Activated T-cell treated with anti-CD3 and anti-CD28 coated beads, Interleukin-2, amount 50 U/mL, for 24 hours (primary cell): ENCODE measurements around the gene MLLT6.

Experiments used
- DNase-seq: peaks from one replicate; pipeline ENCODE4 v3.0.0-alpha.2; 2020
- H3K27ac Mint-ChIP-seq: 2 replicates; pipeline ENCODE4 v1.8.0; 2020; ENCODE audit warnings: mild to moderate bottlenecking, mixed read lengths
- H3K27me3 Mint-ChIP-seq: 2 replicates; pipeline ENCODE4 v1.8.0; 2020; ENCODE audit warnings: mixed read lengths
- H3K36me3 Mint-ChIP-seq: 2 replicates; pipeline ENCODE4 v1.8.0; 2020; ENCODE audit warnings: low read depth, mixed read lengths
- H3K4me1 Mint-ChIP-seq: 2 replicates; pipeline ENCODE4 v1.8.0; 2020; ENCODE audit warnings: low read depth, mixed read lengths
- H3K4me3 Mint-ChIP-seq: 2 replicates; pipeline ENCODE4 v1.8.0; 2020; ENCODE audit warnings: mild to moderate bottlenecking, moderate library complexity, mixed read lengths
- H3K9me3 Mint-ChIP-seq: 2 replicates; pipeline ENCODE4 v1.8.0; 2020; ENCODE audit warnings: mixed read lengths

Gene MLLT6

DNA sequence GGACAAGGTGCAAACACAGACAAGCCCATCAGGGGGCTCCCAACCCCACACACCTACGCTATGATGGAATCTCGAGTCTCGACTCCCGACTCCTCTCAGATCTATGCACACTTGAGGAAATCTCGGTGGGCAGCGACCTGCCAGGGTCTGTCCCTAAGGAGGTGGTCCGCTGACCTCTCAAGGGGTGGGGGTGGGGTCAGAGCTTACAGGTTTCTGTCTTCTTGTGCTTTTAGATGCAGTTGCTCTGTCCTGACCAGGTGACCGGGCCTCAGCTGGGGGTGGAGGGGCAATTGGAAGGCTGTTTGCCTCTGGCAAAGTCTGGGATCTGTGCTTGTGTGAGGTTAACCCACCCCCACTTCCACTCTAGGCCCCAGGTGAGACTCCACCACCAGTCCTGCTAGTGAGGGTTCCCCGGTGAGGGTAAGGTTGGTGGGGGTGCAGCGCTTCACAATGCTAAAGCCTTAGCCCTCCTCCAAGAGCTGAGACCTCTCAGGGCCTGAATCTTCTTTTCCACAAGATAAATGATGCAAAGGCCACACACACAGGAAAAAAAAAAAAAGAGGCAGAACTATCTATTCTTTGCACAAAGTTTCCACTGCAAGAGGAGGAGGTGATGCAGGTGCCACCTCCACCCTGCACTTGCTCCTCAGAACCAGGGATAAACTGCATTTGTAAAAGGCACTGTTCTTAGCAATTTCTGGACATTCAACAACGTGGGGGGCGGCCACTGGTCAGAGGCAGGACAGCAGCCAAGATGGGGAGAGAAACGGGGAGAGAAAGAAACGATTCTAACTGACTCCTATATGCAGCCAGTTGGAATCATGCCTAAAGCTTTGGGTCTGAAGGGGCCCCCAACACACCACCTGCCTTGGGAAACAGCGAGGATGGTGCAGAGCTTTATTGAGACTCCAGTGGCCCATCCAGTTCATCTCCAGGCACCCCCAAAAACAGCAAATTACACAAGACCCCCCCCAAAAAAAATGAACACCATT, 29.2 kb downstream of the MLLT6 start:
- peaks cover 45% of the 10 kb centered on the region for H3K36me3 Mint-ChIP-seq
- H3K27me3 Mint-ChIP-seq = peaks cover 1% of the 10 kb centered on the region
- H3K27ac Mint-ChIP-seq = peak overlapping the region; percentile 91
- DNase-seq = no peak
- no peaks in the 10 kb centered on the region for H3K9me3 Mint-ChIP-seq
- peak overlapping the region; percentile 28 for H3K4me3 Mint-ChIP-seq
- H3K4me1 Mint-ChIP-seq = peaks cover 48% of the 10 kb centered on the region

DNA sequence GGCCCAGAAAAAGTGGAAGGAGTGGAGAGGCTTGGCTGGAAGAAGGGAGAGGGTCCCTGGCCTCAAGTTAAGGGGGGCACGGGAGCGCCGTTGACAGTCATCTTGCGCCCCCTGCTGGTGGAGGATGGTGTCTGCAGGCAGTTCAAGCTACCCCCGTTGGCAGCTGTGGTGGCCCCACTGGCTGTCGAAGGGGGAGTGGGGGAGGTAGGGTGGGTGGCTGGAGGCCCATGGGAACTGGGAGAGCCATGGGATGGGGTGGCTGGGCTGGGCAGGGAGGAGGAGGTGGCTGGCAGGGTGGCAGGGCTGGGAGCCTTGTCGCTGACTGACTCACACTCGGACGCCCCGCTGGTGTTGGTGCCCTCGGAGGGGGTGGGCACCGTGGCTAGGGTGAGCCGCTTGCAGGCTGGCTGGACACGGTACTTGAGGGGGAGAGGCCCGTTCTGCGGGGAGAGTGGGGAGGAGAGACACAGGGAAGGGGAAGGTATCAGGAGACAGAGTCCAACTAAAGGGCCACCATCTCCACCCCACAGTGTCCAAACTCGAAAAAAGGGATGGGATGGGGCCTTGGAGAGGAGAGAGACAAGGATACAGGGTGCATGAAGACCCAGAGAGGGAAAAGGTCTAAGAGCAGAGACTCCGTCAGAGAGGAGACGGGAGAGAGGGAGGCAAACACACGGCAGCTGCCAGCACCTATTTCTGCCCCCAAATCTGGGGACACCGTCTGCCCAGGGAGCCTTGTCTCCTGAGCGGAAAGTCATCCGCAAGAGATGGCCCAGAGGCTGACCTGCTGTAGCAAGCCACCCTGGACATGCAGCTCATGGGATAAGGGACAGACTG, 30.3 kb downstream of the MLLT6 start:
- Mint-ChIP-seq H3K4me3 (no peak overlapping the region), H3K9me3 (no peaks in the 10 kb centered on the region), H3K27ac (peak overlapping the region; percentile 71), H3K27me3 (peaks cover 8% of the 10 kb centered on the region), H3K36me3 (peaks cover 42% of the 10 kb centered on the region), H3K4me1 (peaks cover 45% of the 10 kb centered on the region)
- DNase-seq = peak; percentile 86

DNA sequence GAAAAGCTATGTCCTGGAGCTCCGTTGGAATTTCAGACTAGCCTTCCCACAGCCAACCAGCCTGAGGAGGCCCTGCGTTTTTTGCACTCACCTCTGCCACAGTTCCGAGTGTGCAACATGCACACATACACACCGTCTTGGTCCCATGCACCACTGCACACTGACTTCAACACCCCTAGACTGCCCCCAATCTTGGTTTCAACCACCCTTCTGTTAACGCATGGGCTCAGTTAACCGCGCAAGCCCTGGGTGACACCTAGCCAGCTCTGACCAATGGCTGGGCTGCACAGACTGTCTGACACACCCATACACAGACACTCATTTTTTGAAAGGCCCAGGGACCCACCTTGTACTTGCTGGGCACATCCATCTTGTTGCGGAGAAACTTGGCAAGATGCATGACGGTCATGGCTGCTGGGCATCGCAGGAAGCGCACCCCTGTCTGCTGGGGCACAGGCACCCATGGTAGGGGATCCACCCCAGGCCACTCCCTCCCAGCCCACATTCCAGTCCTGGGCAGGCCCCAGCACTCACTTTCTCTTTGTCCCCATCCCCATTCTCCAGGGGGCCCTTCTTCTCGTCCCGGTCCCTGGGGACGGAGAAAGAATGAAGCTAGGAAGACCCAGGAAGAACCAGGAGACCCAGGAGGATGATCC, 33.1 kb downstream of the MLLT6 start:
- peaks cover 23% of the 10 kb centered on the region for H3K4me1 Mint-ChIP-seq
- H3K27ac Mint-ChIP-seq = no peak overlapping the region
- no peaks in the 10 kb centered on the region for H3K9me3 Mint-ChIP-seq
- H3K36me3 Mint-ChIP-seq = peaks cover 14% of the 10 kb centered on the region
- H3K4me3 Mint-ChIP-seq = no peak overlapping the region
- H3K27me3 Mint-ChIP-seq = peaks cover 12% of the 10 kb centered on the region
- DNase-seq = no peak

DNA sequence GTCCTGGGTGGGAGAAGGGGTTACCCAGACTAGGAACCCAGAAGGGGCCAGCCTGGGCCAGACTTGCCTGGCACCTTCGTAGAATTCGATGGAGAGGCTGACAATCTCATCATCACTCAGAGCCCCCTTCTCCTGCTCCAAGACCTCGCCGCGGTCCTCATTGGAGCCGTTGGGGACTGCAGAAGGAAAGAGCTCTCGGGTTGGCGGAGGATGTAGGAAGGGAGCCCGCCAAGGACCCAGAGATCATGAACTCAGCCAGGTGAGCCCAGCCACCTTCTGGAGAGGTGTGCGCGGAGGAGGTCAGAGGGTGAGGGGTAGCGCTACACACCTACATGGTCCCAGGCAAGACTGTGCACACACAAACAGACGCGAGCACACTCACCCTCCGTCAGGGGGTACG, 33.6 kb downstream of the MLLT6 start:
- Mint-ChIP-seq H3K36me3 (peaks cover 9% of the 10 kb centered on the region), H3K9me3 (no peaks in the 10 kb centered on the region), H3K4me3 (no peak overlapping the region), H3K27ac (no peak overlapping the region), H3K27me3 (peaks cover 12% of the 10 kb centered on the region), H3K4me1 (peaks cover 17% of the 10 kb centered on the region)
- DNase-seq = no peak

DNA sequence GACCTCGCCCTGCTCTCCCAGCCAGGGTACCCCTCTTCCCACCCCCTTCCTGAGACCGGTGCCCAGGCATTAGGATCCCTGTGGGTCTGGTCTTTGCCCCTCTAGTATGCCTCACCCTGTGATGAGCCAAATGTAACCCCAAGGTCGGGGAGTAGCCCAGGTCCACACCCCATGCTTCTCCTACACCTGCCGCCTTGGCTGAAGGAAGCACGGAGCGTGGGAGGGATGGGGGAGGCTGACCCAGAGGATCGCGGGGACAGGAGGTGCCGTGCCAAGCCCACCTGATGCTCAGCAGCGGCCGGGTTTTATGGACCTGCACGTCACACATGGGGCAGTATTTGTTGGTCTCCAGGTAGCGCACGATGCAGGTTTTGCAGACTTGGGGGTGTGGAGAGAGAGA, 34.2 kb downstream of the MLLT6 start:
- Mint-ChIP-seq H3K27ac (no peak overlapping the region), H3K4me1 (peaks cover 11% of the 10 kb centered on the region), H3K36me3 (peaks cover 2% of the 10 kb centered on the region), H3K27me3 (peaks cover 15% of the 10 kb centered on the region), H3K4me3 (no peak overlapping the region), H3K9me3 (no peaks in the 10 kb centered on the region)
- DNase-seq = no peak

DNA sequence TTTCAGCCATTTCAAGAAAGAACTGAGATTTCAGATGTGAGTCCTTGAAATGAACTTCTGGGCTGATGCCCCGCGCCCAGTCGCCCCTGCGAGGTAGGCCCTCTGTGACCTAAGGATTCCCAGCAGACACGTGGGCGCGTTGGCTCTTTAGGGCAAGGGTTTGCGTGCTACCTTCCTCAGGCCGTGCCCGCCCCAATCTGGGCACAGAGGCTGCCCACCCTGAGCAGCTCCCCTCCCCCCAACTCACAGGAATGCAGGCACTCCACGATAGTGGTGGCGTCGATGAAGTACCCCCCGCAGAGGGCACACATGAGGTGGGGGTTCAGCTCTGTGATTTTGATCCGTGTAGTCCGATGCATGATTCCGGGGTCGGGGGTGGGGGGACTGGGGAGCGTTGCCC, 35.0 kb downstream of the MLLT6 start:
- Mint-ChIP-seq H3K27me3 (peaks cover 21% of the 10 kb centered on the region), H3K36me3 (no peaks in the 10 kb centered on the region), H3K4me1 (peaks cover 4% of the 10 kb centered on the region), H3K4me3 (no peak overlapping the region), H3K27ac (no peak overlapping the region), H3K9me3 (no peaks in the 10 kb centered on the region)
- DNase-seq = no peak

DNA sequence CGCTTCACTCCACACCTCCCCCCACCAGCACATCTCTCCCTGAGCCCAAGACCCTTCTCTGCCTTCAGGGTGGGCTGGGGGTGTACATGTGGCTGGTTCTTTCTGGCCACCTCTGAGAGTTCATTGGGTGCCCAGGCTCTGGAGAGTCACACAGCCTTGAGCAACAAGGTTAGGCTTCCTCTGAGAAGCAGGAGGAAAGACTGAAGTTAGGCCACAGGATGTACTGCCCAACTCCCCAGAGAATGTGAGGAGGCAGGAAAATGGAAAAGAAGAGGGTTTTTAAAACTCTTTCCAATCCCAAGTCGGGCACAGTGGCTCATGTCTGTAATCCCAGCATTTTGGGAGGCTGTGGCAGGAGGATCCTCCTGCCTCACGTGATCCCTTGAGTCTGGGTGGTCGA, 35.7 kb downstream of the MLLT6 start:
- Mint-ChIP-seq H3K27ac (no peak overlapping the region), H3K4me3 (no peak overlapping the region), H3K4me1 (no peaks in the 10 kb centered on the region), H3K36me3 (no peaks in the 10 kb centered on the region), H3K27me3 (peaks cover 29% of the 10 kb centered on the region), H3K9me3 (no peaks in the 10 kb centered on the region)
- DNase-seq = no peak

DNA sequence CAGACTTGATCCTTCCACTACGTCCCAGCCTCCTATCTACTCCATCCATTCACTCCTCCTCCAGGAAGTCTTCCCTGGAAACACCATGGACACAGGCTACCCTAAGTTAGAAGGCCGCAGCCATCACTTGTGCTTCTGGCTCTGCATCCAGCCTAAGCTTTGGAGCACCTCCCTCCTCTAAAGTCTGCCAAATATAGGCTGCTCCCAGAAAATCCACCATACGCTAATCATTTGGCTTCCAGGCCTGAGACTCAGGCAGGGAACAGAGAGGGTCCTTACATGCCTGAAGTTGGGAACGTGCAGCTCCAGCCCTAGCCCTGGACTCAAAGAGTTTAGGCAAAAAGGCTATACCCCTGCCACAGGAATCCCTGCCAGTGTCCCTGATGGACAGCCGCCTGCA, 36.4 kb downstream of the MLLT6 start:
- Mint-ChIP-seq H3K4me1 (peaks cover 4% of the 10 kb centered on the region), H3K27me3 (peaks cover 35% of the 10 kb centered on the region), H3K9me3 (no peaks in the 10 kb centered on the region), H3K27ac (no peak overlapping the region), H3K36me3 (no peaks in the 10 kb centered on the region), H3K4me3 (no peak overlapping the region)
- DNase-seq = no peak

DNA sequence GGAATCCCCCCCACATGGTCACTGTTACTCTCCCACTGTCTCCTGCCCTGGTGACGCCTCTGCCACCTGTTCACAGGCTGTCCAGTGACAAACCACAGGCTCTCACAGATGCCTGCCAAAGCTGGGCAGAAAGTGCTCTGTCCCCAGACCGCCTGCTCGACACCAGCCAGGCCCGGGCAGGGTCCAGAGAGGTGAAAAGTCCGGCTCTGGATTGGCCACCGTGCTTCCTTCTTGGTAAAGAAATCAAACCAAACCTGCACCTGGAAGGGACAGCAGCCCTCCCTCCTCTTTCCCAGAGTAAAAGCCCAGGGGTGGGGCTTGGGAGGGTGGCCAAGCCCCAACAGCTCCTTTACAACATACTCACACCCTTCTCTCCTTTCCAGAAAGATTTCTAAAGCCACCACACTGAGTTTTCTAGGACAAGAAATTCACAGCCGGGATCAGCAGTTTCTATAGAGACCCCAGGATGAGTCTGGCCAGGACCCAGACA, 36.9 kb downstream of the MLLT6 start:
- Mint-ChIP-seq H3K4me3 (no peak overlapping the region), H3K27ac (no peak overlapping the region), H3K36me3 (no peaks in the 10 kb centered on the region), H3K27me3 (peaks cover 41% of the 10 kb centered on the region), H3K9me3 (no peaks in the 10 kb centered on the region), H3K4me1 (peaks cover 7% of the 10 kb centered on the region)
- DNase-seq = no peak

DNA sequence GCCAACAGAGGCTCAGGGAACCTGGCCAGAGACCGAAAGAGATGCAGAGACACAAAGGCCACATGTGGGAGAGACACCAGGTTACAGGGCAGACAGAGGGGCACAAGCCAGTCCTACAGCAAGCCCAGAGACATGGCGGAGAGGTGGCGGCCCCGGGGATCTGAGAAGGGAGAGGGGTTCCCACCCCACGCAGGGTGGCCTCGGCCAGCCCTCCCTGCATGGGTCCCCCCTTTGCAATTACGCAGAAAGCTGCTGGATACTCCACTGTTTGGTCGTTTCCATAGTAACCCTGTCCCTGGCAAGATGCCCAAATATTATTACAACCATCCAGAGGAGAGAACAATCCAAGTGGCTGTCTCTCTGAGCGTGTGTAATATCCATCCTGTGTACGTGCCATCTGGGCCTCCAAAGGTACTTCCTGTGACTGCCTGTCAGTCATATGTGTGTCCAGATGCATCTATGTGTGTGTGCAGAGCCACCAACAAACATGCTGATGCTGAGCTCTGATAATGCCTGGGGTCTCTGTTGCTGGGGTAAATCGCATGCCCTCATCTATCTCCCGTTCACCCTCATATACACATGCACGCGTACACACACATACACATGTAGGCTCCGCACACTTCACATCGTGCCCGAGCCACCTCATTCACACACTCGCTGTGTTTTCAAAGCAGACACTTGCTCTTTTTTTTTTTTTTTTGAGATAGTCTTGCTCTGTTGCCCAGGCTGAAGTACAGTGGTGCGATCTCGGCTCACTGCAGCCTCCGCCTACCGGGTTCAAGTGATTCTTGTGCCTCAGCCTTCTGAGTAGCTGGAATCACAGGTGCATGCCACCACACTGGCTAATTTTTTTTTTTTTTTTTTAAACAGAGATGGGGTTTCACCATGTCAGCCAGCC, 37.6 kb downstream of the MLLT6 start:
- Mint-ChIP-seq H3K4me1 (peaks cover 7% of the 10 kb centered on the region), H3K27me3 (peaks cover 42% of the 10 kb centered on the region), H3K4me3 (no peak overlapping the region), H3K36me3 (no peaks in the 10 kb centered on the region), H3K27ac (no peak overlapping the region), H3K9me3 (no peaks in the 10 kb centered on the region)
- DNase-seq = no peak

DNA sequence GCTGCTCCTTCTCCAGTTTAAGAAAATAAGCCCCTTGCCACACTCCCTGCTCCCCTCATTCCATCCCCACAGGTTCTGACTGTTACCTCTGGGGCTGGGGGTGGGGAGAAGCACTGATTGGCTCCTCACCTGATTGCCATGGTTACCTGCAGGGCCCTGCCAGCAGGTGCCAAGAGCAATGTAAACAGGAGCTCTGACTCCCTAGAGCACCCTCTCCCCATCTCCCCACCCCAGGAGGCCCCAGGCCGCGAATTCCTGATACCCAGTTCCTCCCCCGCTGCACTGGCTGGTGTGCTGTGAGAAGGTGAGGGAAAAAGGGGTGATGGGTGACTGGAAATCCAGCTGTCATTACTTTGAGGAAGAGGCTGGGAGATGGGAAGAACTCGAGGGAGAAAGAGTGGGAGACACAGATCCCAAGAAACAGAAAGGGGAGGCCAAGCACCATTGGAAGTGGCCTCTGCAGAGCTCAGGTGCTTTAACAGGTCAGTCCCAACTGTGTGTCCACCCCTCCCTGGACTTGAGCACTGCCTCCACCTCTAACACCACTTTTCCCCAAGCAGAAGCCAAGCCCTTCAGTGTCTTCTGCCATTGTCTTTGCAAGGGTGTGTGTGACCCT, 38.6 kb downstream of the MLLT6 start:
- DNase-seq = no peak
- H3K27me3 Mint-ChIP-seq = peaks cover 47% of the 10 kb centered on the region
- no peaks in the 10 kb centered on the region for H3K9me3 Mint-ChIP-seq
- no peak overlapping the region for H3K27ac Mint-ChIP-seq
- H3K4me1 Mint-ChIP-seq = peaks cover 12% of the 10 kb centered on the region
- no peaks in the 10 kb centered on the region for H3K36me3 Mint-ChIP-seq
- H3K4me3 Mint-ChIP-seq = no peak overlapping the region

DNA sequence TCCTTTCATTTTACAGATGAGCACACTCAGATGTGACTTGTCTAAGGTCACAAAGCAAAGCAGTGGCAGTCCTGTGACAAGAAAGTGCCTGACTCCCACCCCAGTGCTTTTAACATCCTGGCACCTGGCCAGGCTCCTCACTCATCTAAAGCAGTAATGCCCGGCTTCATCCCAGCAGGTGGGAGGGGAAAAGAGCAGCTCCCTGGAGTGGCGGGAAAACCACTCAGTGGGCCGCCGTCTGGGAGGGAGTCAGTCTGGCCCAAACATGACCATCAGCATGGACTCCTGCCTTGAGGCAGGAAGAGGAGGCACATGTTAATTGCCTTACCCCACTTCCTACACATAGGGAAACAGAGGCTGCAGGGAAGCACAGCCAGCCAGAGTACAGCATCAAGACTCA, 40.5 kb downstream of the MLLT6 start:
- Mint-ChIP-seq H3K27ac (no peak overlapping the region), H3K27me3 (peaks cover 56% of the 10 kb centered on the region), H3K36me3 (no peaks in the 10 kb centered on the region), H3K4me1 (peaks cover 26% of the 10 kb centered on the region), H3K4me3 (no peak overlapping the region), H3K9me3 (no peaks in the 10 kb centered on the region)
- DNase-seq = no peak
